ENCODE measurements around the gene RFX2. TPM values are rescaled to one million over a fixed set of nuclear protein-coding genes. Genes with fewer than 3 reads are reported as not detected.

The RFX2 gene
- total and polyA plus RNA-seq, 9 donors, result 5.9 to 31.2 (median 13.3) TPM

- Histone ChIP-seq H3K27ac (peak overlapping the region; percentile 72 to 94), H3K4me1 (ENCODE audit: insufficient read depth) (peaks cover 30% of the 10 kb centered on the region), H3K36me3 (no peaks in the 10 kb centered on the region), H3K27me3 (no peaks in the 10 kb centered on the region), H3K9me3 (no peaks in the 10 kb centered on the region), H3K4me3 (no peak overlapping the region)
- intact Hi-C loops (cut with DNase I), result loop anchor here in 3 of 4 donors (2.0 to 10.0 kb wide), 3 partner anchors 49 to 217 kb away; partner anchors contain the start of genes MLLT1 (in 1 of the 3) and RFX2 (in 1 of the 3)
- TF ChIP-seq CTCF (IDR thresholded peaks at IDR 0.05) (no peak), POLR2A (IDR thresholded peaks at IDR 0.05) (no peak), EP300 (IDR thresholded peaks at IDR 0.05) (no peak)
- no peak for DNase-seq
- 77 to 81% (median 79%) methylated on average over 14 of the region's 14 CpGs for WGBS, 3 donors
Measured at GRCh38 chr19:6057651-6058517, 52.4 kb downstream of the RFX2 start.

- no peaks in the 10 kb centered on the region for H3K36me3 ChIP-seq
- 4 to 7% (median 5%) methylated on average over 28 of the region's 28 CpGs for WGBS, 3 donors
- H3K27ac ChIP-seq, result peak overlapping the region; percentile 72 to 94
- peaks cover 24% of the 10 kb centered on the region for H3K4me1 ChIP-seq (ENCODE audit: insufficient read depth)
- H3K4me3 ChIP-seq, result no peak overlapping the region
- DNase-seq, result peak; percentile 82 to 92 (median 84)
- TF ChIP-seq CTCF (IDR thresholded peaks at IDR 0.05), result no peak
- no peak for TF ChIP-seq EP300 (IDR thresholded peaks at IDR 0.05)
- TF ChIP-seq POLR2A (IDR thresholded peaks at IDR 0.05), result peak; percentile 79
- no peaks in the 10 kb centered on the region for H3K9me3 ChIP-seq
- intact Hi-C loops (cut with DNase I), result loop anchor here in 2 of 4 donors (5.0 to 10.0 kb wide), 2 partner anchors 50 to 218 kb away; partner anchors contain the start of gene MLLT1 (in 1 of the 2)
- H3K27me3 ChIP-seq, result no peaks in the 10 kb centered on the region
Measured at GRCh38 chr19:6056801-6057650, 53.3 kb downstream of the RFX2 start.

GRCh38 chr19:6056282-6056741 is 54.0 kb downstream of the RFX2 start:
- WGBS, 3 donors, result 85 to 86% (median 86%) methylated on average over 8 of the region's 8 CpGs
- DNase-seq, result peak in 1 of 5 donors; percentile 46
- no peaks in the 10 kb centered on the region for H3K36me3 ChIP-seq
- H3K9me3 ChIP-seq, result no peaks in the 10 kb centered on the region
- intact Hi-C loops (cut with DNase I), result loop anchor here in 2 of 4 donors (5.0 to 10.0 kb wide), 2 partner anchors 51 to 218 kb away; partner anchors contain the start of gene MLLT1 (in 1 of the 2)
- TF ChIP-seq CTCF (IDR thresholded peaks at IDR 0.05), result no peak
- TF ChIP-seq POLR2A (IDR thresholded peaks at IDR 0.05), result no peak
- TF ChIP-seq EP300 (IDR thresholded peaks at IDR 0.05), result no peak
- H3K27ac ChIP-seq, result peak overlapping the region; percentile 72 to 94
- H3K27me3 ChIP-seq, result no peaks in the 10 kb centered on the region
- no peak overlapping the region for H3K4me3 ChIP-seq
- H3K4me1 ChIP-seq (ENCODE audit: insufficient read depth), result peaks cover 19% of the 10 kb centered on the region

Data from ovary (tissue), 9 donors.